Activated naive CD4-positive, alpha-beta T cell treated with anti-CD3 and anti-CD28 coated beads, Interleukin-2, amount 10 ng/mL, durations not matched to agents 7 days and 5 days (primary cell): ENCODE results near the gene CCDC97.
A peak's percentile ranks its signal among the peaks of the same experiment; 100 is the strongest.

Experiments
- CTCF ChIA-PET: fragments of 350-600 bp; sonication (Branson Sonifier 250); formaldehyde crosslinking; loops from one replicate; lab custom pipeline; 2021; ENCODE audit warnings: antibody characterized with exemption; lab: Charles Lee
- DNase-seq: peaks from one replicate; pipeline ENCODE4 v3.0.0-alpha.2; 2020
- H3K27ac Mint-ChIP-seq: one replicate; pipeline ENCODE4 v1.8.0; 2021; ENCODE audit warnings: mild to moderate bottlenecking, moderate library complexity, mixed read lengths
- H3K27me3 Mint-ChIP-seq: one replicate; pipeline ENCODE4 v1.8.0; 2021; ENCODE audit warnings: mild to moderate bottlenecking, mixed read lengths
- H3K36me3 Mint-ChIP-seq: one replicate; pipeline ENCODE4 v1.8.0; 2021; ENCODE audit warnings: mixed read lengths
- H3K4me1 Mint-ChIP-seq: one replicate; pipeline ENCODE4 v1.8.0; 2021; ENCODE audit warnings: mixed read lengths
- H3K4me3 Mint-ChIP-seq: one replicate; pipeline ENCODE4 v1.8.0; 2021; ENCODE audit warnings: mild to moderate bottlenecking, moderate library complexity, mixed read lengths
- H3K9me3 Mint-ChIP-seq: one replicate; pipeline ENCODE4 v1.8.0; 2021; ENCODE audit warnings: mixed read lengths

Gene CCDC97

GRCh38 chr19:41303954-41304353 lies 6.0 kb upstream of the CCDC97 start:
- Mint-ChIP-seq H3K36me3 (peaks cover 83% of the 10 kb centered on the region), H3K4me3 (peak overlapping the region; percentile 74)

GRCh38 chr19:41304706-41305483 lies 5.1 kb upstream of the CCDC97 start:
- H3K27ac Mint-ChIP-seq = peak overlapping the region; percentile 95
- peaks cover 94% of the 10 kb centered on the region for H3K4me1 Mint-ChIP-seq
- H3K4me3 Mint-ChIP-seq = peak overlapping the region; percentile 74
- peaks cover 3% of the 10 kb centered on the region for H3K27me3 Mint-ChIP-seq
- peak; percentile 15 for DNase-seq
- peaks cover 75% of the 10 kb centered on the region for H3K36me3 Mint-ChIP-seq
- H3K9me3 Mint-ChIP-seq = no peaks in the 10 kb centered on the region
- CTCF ChIA-PET = interaction anchor here (0.7 to 1.3 kb wide), 4 partner anchors 9 to 101 kb away, joined by 3 to 4 read pairs (median 3); no protein-coding TSS in a partner anchor

More at GRCh38 chr19:41303954-41304353, 6.0 kb upstream of the CCDC97 start:
- peaks cover 100% of the 10 kb centered on the region for H3K4me1 Mint-ChIP-seq
- no peaks in the 10 kb centered on the region for H3K9me3 Mint-ChIP-seq
- H3K27ac Mint-ChIP-seq = peak overlapping the region; percentile 95
- H3K27me3 Mint-ChIP-seq = no peaks in the 10 kb centered on the region
- DNase-seq = peak; percentile 39
- CTCF ChIA-PET = interaction anchor here (0.6 to 3.7 kb wide), 2 partner anchors 41 to 99 kb away, joined by 3 to 13 read pairs; partner anchors contain the start of gene HNRNPUL1

DNA sequence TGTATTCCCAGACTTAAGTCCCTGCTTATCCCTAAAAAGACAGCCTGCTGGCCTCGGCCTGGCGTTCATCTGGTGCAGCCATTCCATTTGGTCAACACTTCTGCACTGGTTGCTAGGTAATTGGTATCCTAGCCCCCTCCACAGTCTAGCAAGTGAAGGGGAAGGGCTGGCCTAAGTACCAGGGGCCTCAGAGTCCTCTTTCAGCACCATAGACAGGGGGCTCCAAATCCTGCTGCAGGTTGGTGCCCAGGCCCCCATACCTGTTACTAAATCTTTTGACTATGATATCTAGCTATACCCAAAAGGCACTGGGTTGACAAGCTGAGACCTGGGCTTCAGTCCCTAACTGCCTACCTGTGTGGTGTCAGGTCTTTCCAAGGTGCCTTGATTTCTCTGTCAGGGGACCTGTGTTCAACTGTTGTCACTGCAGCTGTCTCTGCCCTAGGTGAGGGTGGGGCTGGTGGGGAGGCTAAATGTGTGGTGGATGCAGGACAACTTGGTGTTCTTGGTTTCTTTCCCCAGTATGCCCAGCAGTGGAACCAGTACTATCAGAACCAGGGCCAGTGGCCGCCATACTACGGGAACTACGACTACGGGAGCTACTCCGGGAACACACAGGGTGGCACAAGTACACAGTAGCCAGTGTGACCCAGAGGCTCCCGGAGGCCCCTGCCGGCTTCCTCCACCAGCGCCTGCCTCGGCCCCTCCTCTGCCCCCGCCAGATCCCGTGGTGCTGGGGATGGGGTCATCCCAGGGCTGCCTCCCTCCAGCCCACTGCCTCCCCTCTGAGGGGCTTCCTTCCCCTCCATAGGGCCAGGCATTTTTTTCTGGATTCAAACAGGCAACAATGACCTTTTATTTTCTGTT lies 3.8 kb upstream of the CCDC97 start:
- H3K4me3 Mint-ChIP-seq = peak overlapping the region; percentile 91
- CTCF ChIA-PET = interaction anchor here (0.8 to 3.9 kb wide), 3 partner anchors 42 to 102 kb away, joined by 3 to 39 read pairs (median 30); partner anchors contain the start of gene HNRNPUL1

DNA sequence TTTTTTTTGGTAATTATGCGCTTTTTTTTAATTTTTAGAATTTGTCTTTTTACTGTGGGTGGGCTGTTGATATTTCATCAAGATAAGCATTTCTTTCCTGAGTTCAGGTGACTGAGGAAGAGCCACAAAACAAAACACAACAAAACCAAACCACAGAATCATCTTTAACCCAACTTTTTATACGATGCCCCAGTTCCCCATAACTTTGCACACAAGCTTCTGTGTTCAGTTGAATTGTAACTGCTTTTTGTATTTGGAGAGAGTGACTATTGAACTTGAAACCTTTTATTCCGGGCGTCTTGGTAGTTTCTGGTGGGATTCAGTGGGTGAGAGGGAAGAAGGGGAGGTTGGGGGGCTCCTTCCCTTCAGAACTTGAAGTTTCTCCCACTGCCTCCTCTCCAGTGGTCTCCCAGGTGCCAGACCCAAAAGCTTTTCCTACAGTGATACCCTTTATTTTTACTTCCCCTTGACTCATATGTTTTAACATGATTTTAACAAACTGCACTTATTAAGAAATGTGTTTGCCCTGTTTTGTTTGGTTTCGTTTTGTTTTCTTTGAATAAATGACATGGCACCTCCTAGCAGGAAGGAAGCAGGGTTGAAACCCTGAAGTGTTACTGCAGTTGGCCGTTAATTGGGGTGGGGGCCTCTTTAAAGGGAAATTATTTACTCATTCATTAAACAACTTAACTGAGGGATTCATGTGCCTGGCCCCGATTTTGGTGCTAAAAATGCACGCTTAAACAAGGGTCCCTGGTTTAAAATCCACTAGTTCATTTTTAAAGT lies 2.7 kb upstream of the CCDC97 start:
- Mint-ChIP-seq H3K27ac (peak overlapping the region; percentile 95), H3K4me3 (peak overlapping the region; percentile 91), H3K9me3 (no peaks in the 10 kb centered on the region), H3K36me3 (peaks cover 71% of the 10 kb centered on the region), H3K4me1 (peaks cover 90% of the 10 kb centered on the region), H3K27me3 (peaks cover 6% of the 10 kb centered on the region)
- peak; percentile 48 for DNase-seq
- CTCF ChIA-PET = interaction anchor here (0.9 to 3.9 kb wide), 8 partner anchors 9 to 180 kb away, joined by 3 to 39 read pairs (median 13); partner anchors contain the start of gene HNRNPUL1

More for the DNA sequence above, 3.8 kb upstream of the CCDC97 start:
- DNase-seq = peak; percentile 37
- H3K27me3 Mint-ChIP-seq = peaks cover 6% of the 10 kb centered on the region
- peaks cover 91% of the 10 kb centered on the region for H3K4me1 Mint-ChIP-seq
- H3K9me3 Mint-ChIP-seq = no peaks in the 10 kb centered on the region
- H3K36me3 Mint-ChIP-seq = peaks cover 73% of the 10 kb centered on the region
- peak overlapping the region; percentile 95 for H3K27ac Mint-ChIP-seq

DNA sequence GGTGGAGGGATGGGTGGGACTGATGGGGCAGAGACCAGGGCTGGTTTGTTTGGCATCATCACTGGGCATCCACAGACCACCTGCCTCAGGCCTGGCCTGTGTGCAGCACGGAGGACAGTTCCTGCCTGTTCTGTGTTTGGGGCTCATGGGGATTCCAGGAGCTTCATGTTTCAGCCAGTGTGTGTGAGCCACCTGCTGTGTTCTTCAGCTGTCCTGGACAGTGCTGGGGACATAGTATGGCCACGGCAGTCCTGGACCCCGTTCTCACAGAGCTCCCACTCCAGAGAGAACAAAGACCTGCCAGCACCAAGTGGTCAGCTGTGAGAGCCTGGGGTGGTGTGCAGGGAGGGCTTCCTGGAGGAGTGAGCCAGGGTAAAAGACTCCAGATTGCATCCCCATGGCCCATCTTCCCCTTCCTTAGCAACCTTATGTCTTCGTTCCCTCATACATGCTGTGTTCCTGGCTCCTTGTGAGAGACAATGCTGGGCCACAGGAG lies 2.0 kb upstream of the CCDC97 start:
- Mint-ChIP-seq H3K4me3 (peak overlapping the region; percentile 91), H3K27me3 (peaks cover 6% of the 10 kb centered on the region), H3K36me3 (peaks cover 65% of the 10 kb centered on the region), H3K27ac (peak overlapping the region; percentile 95), H3K9me3 (no peaks in the 10 kb centered on the region), H3K4me1 (peaks cover 85% of the 10 kb centered on the region)
- CTCF ChIA-PET = interaction anchor here (0.9 to 3.9 kb wide), 13 partner anchors 10 to 240 kb away, joined by 3 to 39 read pairs (median 6); partner anchors contain the start of gene HNRNPUL1
- DNase-seq = no peak

DNA sequence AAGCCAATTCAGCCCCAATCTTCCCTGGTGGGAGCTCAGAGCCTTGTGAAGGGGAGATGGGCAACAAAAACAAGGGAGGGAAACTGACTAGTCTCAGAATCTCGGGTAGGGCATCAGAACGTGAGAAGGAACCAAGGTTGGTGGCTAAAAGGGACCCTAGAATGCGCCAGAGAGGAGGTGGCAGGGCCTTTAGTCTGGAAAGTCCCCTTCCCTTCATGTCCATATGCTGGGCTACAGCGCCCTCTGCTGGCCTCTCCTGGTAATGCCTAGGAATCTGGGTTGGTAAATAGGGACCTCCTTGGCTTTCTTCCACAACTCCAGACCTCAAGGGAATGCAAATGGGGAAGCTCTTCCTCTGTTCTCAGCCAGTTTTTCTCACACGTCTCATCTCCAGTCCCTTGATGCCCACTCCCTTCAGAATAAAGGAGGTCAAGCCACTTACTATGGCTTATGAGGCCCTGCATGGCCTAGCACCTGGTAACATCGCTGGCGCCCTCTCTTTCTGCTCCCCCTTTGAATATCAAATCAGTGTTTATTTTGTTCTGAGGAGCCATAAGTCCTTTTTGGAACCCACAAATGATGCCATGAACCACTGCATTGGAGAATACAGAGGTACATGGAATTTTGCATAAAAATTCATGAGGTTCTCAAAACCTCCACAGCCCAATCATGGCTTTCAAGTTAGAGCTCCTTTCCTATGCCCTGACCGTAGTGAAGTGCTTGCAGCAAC lies 1.4 kb upstream of the CCDC97 start:
- Mint-ChIP-seq H3K27ac (peak overlapping the region; percentile 95), H3K9me3 (no peaks in the 10 kb centered on the region), H3K4me1 (peaks cover 85% of the 10 kb centered on the region), H3K4me3 (peak overlapping the region; percentile 91), H3K36me3 (peaks cover 65% of the 10 kb centered on the region), H3K27me3 (peaks cover 6% of the 10 kb centered on the region)
- CTCF ChIA-PET = interaction anchor here (0.7 to 3.9 kb wide), 18 partner anchors 10 to 239 kb away, joined by 3 to 39 read pairs (median 4); partner anchors contain the start of gene HNRNPUL1
- DNase-seq = peak; percentile 95

DNA sequence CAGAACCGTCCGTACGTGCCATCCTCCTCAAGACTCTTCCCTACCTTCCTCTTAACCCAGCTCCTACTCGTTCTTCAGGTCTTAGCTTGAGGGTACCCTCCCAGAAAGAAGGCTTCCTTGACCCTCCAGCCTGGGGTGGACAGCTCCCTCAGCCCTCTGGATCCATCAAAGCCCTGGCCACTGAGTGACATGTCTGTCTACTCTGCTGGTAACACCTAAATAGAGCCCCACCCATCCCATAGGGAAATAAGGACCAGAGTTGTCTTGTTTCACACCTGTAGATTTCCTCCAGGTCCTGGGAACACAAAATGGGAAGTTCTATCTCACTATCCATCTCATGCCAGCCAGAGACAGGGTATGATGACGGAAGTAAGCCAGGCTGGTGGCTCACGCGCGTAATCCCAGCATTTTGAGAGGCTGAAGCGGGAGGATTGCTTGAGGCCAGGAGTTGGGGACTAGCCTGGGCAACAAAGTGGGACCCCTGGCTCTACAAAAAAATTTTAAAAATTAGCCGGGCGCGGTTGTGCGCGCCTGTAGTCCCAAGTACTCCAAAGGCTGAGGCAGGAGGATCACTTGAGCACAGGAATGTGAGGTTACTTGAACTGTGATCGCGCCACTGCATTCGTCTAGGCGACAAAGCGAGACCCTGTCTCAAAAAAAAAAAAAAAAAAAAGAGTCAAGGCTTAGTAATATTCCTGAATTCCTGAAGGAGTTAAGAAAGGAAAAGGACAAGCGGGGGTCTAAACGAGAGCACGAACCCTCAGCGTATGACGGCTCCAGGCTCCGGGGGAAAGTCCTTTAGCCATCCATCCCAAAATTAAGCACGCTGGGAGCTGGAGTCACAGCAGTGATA lies 566 bp upstream of the CCDC97 start:
- CTCF ChIA-PET = interaction anchor here (0.6 to 3.9 kb wide), 17 partner anchors 11 to 238 kb away, joined by 3 to 39 read pairs (median 4); partner anchors contain the start of gene HNRNPUL1
- H3K9me3 Mint-ChIP-seq = no peaks in the 10 kb centered on the region
- H3K4me3 Mint-ChIP-seq = peak overlapping the region; percentile 91
- H3K36me3 Mint-ChIP-seq = peaks cover 59% of the 10 kb centered on the region
- H3K4me1 Mint-ChIP-seq = peaks cover 82% of the 10 kb centered on the region
- peaks cover 6% of the 10 kb centered on the region for H3K27me3 Mint-ChIP-seq
- no peak for DNase-seq
- peak overlapping the region; percentile 95 for H3K27ac Mint-ChIP-seq

DNA sequence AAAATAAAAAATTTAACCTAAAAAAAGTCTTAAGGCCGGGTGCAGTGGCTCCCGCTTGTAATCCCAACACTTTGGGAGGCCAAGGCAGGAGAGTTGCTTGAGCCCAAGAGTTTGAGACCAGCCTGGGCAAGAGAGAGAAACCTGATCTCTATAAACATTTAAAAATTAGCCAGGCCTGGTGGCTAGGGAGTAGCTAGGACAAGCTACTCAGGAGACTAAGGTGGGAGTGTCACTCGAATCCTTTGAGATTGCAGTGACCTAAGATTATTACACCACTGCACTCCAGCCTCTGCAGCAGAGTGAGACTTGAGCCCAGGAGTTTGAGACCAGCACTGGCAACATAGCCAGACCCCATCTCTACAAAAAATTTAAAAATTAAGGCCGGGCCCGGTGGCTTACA lies 1.1 kb downstream of the CCDC97 start:
- H3K27ac Mint-ChIP-seq = no peak overlapping the region
- H3K36me3 Mint-ChIP-seq = peaks cover 45% of the 10 kb centered on the region
- no peaks in the 10 kb centered on the region for H3K9me3 Mint-ChIP-seq
- H3K4me1 Mint-ChIP-seq = peaks cover 67% of the 10 kb centered on the region
- CTCF ChIA-PET = interaction anchor here (0.6 to 3.8 kb wide), 3 partner anchors 13 to 259 kb away, joined by 4 to 20 read pairs (median 4); partner anchors contain the start of gene HNRNPUL1
- H3K4me3 Mint-ChIP-seq = peak overlapping the region; percentile 91
- peaks cover 6% of the 10 kb centered on the region for H3K27me3 Mint-ChIP-seq
- no peak for DNase-seq

DNA sequence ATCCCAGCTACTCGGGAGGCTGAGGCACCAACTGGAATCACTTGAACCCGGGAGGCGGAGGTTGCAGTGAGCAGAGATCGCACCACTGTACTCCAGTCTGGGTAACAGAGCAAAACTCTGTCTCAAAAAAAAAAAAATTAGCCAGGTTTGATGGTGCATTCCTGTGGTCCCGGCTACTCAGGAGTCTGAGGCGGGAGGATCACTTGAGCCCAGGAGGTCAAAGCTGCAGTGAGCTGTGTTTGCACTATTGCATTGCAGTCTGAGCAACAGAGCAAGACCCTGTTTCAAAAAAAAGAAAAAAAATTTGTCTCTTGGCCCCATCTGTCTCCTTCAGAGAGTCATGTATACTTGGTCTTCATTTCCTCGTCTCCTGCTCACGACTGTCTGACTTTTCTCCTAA lies 1.6 kb downstream of the CCDC97 start:
- Mint-ChIP-seq H3K4me1 (peaks cover 64% of the 10 kb centered on the region), H3K27ac (peak overlapping the region; percentile 34), H3K4me3 (peak overlapping the region; percentile 91), H3K27me3 (peaks cover 6% of the 10 kb centered on the region), H3K36me3 (peaks cover 45% of the 10 kb centered on the region), H3K9me3 (no peaks in the 10 kb centered on the region)
- DNase-seq = no peak
- CTCF ChIA-PET = interaction anchor here (0.6 kb wide), 2 partner anchors 20 to 48 kb away, joined by 3 to 4 read pairs; partner anchors contain the start of gene HNRNPUL1

DNA sequence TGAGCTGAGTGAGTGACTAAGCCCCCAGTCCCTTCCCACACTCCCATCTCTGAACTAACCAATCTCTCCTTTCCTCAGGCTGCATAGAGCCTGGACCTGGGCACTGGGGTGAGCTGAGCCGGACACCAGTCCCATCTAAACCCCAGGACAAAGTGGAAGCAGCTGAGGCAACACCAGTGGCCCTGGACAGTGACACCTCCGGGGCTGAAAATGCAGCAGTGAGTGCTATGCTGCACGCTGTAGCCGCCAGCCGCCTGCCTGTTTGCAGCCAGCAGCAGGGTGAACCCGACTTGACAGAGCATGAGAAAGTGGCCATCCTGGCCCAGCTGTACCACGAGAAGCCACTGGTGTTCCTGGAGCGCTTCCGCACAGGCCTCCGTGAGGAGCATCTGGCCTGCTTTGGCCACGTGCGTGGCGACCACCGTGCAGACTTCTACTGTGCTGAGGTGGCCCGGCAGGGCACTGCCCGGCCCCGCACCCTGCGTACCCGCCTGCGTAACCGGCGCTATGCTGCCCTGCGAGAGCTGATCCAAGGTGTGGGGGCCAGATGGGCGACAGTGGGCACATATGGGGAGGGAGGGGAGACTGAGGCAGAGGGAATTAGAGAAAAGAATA lies 6.4 kb downstream of the CCDC97 start:
- H3K27me3 Mint-ChIP-seq = no peaks in the 10 kb centered on the region
- CTCF ChIA-PET = no interaction called here
- no peak for DNase-seq
- no peak overlapping the region for H3K4me3 Mint-ChIP-seq
- H3K4me1 Mint-ChIP-seq = peaks cover 35% of the 10 kb centered on the region
- H3K27ac Mint-ChIP-seq = no peak overlapping the region
- H3K36me3 Mint-ChIP-seq = peaks cover 60% of the 10 kb centered on the region
- H3K9me3 Mint-ChIP-seq = no peaks in the 10 kb centered on the region

DNA sequence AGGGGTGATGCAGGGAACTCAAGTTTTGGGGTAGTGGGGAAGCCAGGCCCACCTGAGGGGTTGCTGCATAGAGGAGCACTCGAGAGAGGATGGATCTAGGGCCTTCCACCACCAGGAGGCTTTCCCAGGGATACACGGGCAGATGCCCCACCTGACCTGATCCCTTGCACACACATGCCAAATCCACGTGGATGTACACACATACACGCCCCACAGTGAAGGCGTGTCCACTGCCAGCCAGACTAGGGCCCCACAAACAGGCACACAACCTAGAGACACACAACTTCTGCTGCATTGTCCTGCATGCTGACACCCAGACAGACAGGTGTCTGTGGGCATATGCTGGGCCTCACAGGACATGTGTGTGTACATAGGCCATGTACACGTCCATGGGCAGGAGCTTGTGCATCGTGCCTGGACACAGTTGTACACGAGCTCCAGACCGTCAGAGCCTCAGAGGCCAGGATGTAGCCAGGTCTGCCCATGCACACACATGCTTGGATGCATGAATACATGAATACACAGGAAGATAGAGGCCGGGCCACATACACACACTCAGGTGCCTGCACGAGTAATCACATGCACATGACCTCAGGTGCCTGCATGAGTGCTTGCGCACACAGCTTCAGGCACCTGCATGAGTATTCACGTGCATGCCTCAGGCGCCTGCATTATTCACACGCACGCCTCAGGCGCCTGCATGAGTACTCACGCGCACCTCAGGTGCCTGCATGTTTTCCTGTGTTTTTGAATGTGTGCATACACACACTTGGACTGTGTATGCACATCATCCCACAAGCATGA lies 8.9 kb downstream of the CCDC97 start:
- no peak for DNase-seq
- CTCF ChIA-PET = no interaction called here
- Mint-ChIP-seq H3K4me3 (no peak overlapping the region), H3K9me3 (no peaks in the 10 kb centered on the region), H3K4me1 (peaks cover 25% of the 10 kb centered on the region), H3K36me3 (peaks cover 58% of the 10 kb centered on the region), H3K27me3 (no peaks in the 10 kb centered on the region), H3K27ac (no peak overlapping the region)
